DND-41 (cell line): ENCODE measurements around the gene SATB1.

Experiments used
- ATAC-seq: fragments of 200-7000 bp; cut with Tn5 transposase; 3 replicates; pipeline ENCODE4 v1.9.1; 2021; ENCODE audit warnings: low read depth; ENCODE audit not compliant: insufficient read depth
- DNase-seq: peaks from one replicate; pipeline ENCODE4 v3.0.0-alpha.2; 2020
- H2AFZ ChIP-seq: 2 replicates; pipeline ENCODE4 v1.6.0; 2012; ENCODE audit warnings: low read depth, low read length
- H3K27ac ChIP-seq: 2 replicates; pipeline ENCODE4 v1.5.1; 2012; ENCODE audit warnings: low read length, inconsistent platforms
- H3K27me3 ChIP-seq: fragments of 200-600 bp; sonication (generic); 2 replicates; pipeline ENCODE4 v1.6.0; 2012; ENCODE audit warnings: low read length, mild to moderate bottlenecking, inconsistent platforms; ENCODE audit not compliant: insufficient read depth, poor library complexity
- H3K36me3 ChIP-seq: 2 replicates; pipeline ENCODE4 v1.5.1; 2012; ENCODE audit warnings: low read length, inconsistent platforms; ENCODE audit not compliant: insufficient read depth
- H3K4me1 ChIP-seq: 2 replicates; pipeline ENCODE4 v1.5.1; 2012; ENCODE audit warnings: mild to moderate bottlenecking, low read length; ENCODE audit not compliant: insufficient read depth
- H3K4me2 ChIP-seq: 2 replicates; pipeline ENCODE4 v1.6.0; 2012; ENCODE audit warnings: mild to moderate bottlenecking, moderate library complexity, low read length, inconsistent platforms; ENCODE audit not compliant: insufficient read depth
- H3K4me3 ChIP-seq, 2 experiments: fragments of 200-600 bp in 1 of 2; shearing (Covaris generic) in 1 of 2; 2 replicates each; pipeline ENCODE4 v1.5.1; 2012 to 2016; ENCODE audit warnings: inconsistent platforms in 2 of 2, low read length in 2 of 2, mild to moderate bottlenecking in 2 of 2, low read depth in 1 of 2, moderate library complexity in 1 of 2
- H3K79me2 ChIP-seq: 2 replicates; pipeline ENCODE4 v1.6.0; 2012; ENCODE audit warnings: low read length, inconsistent platforms; ENCODE audit not compliant: insufficient read depth
- H3K9ac ChIP-seq: 2 replicates; pipeline ENCODE4 v1.6.0; 2012; ENCODE audit warnings: low read depth, mild to moderate bottlenecking, inconsistent platforms, low read length, moderate library complexity
- H3K9me3 ChIP-seq: 2 replicates; pipeline ENCODE4 v1.5.1; 2012; ENCODE audit warnings: low read length, moderate library complexity, mild to moderate bottlenecking, inconsistent platforms; ENCODE audit not compliant: insufficient read depth, severe bottlenecking
- H4K20me1 ChIP-seq: 2 replicates; pipeline ENCODE4 v1.6.0; 2012; ENCODE audit warnings: low read length; ENCODE audit not compliant: insufficient read depth
- CTCF ChIP-seq: IDR thresholded peaks from 2 replicates; pipeline ENCODE4 v1.5.1; 2012; ENCODE audit warnings: borderline replicate concordance, low read length, moderate library complexity, mild to moderate bottlenecking; ENCODE audit not compliant: poor library complexity, severe bottlenecking; ENCODE audit errors: extremely low read depth
- EZH2 ChIP-seq: IDR thresholded peaks from 3 replicates; pipeline ENCODE4 v1.6.1; 2012; ENCODE audit warnings: borderline replicate concordance, low read depth, mild to moderate bottlenecking, moderate library complexity, low read length, inconsistent platforms; ENCODE audit not compliant: severe bottlenecking

SATB1 gene

GRCh38 chr3:18425641-18426257, 610 bp upstream of the SATB1 start:
- Histone ChIP-seq H2AFZ (peak overlapping the region; percentile 78), H3K79me2 (peaks cover 56% of the 10 kb centered on the region), H3K9ac (peak overlapping the region; percentile 92), H3K27me3 (no peaks in the 10 kb centered on the region), H3K9me3 (no peaks in the 10 kb centered on the region), H3K36me3 (peaks cover 4% of the 10 kb centered on the region), H3K4me1 (peaks cover 44% of the 10 kb centered on the region), H3K4me2 (peak overlapping the region; percentile 86), H3K27ac (peak overlapping the region; percentile 83), H3K4me3 (peak overlapping the region; percentile 76 to 90; a peak in 3 of 4 replicates), H4K20me1 (peaks cover 3% of the 10 kb centered on the region; the same call in 1 of the 2 replicates)
- DNase-seq: peak; percentile 89
- peak; percentile 75 for ATAC-seq
- TF ChIP-seq EZH2 (no peak), CTCF (no peak)

- peaks cover 51% of the 10 kb centered on the region for H3K4me1 ChIP-seq
- H3K36me3 ChIP-seq: peaks cover 18% of the 10 kb centered on the region
- H3K79me2 ChIP-seq: peaks cover 65% of the 10 kb centered on the region
- no peaks in the 10 kb centered on the region for H3K27me3 ChIP-seq
- H3K9ac ChIP-seq: peak overlapping the region; percentile 92
- peak overlapping the region; percentile 86 for H3K4me2 ChIP-seq
- peak overlapping the region; percentile 77 for H2AFZ ChIP-seq
- H3K27ac ChIP-seq: peak overlapping the region; percentile 90
- peak; percentile 2; the same call in 1 of the 3 replicates for ATAC-seq
- H3K4me3 ChIP-seq: peak overlapping the region; percentile 76 to 90
- TF ChIP-seq CTCF (no peak), EZH2 (no peak)
- peaks cover 6% of the 10 kb centered on the region; the same call in 1 of the 2 replicates for H4K20me1 ChIP-seq
- DNase-seq: peak; percentile 40
- H3K9me3 ChIP-seq: no peaks in the 10 kb centered on the region
Measured at GRCh38 chr3:18424213-18424728, 868 bp downstream of the SATB1 start.

- Histone ChIP-seq H2AFZ (peak overlapping the region; percentile 77), H3K9me3 (no peaks in the 10 kb centered on the region), H3K27ac (peak overlapping the region; percentile 90), H3K4me2 (peak overlapping the region; percentile 86), H3K9ac (peak overlapping the region; percentile 92), H4K20me1 (peaks cover 6% of the 10 kb centered on the region; the same call in 1 of the 2 replicates), H3K36me3 (peaks cover 25% of the 10 kb centered on the region), H3K4me1 (peaks cover 55% of the 10 kb centered on the region), H3K79me2 (peaks cover 72% of the 10 kb centered on the region), H3K27me3 (no peaks in the 10 kb centered on the region), H3K4me3 (peak overlapping the region; percentile 76 to 90)
- no peak for ATAC-seq
- peak; percentile 58 for DNase-seq
- TF ChIP-seq CTCF: no peak
- no peak for TF ChIP-seq EZH2
Measured at GRCh38 chr3:18423401-18424212, 1.5 kb downstream of the SATB1 start.
